Large intestine (tissue), 3 donors: ENCODE data around the gene PVR. TPM values are rescaled to one million over a fixed set of nuclear protein-coding genes. Genes with fewer than 3 reads are reported as not detected.

ENCODE experiments used
- DNase-seq, 2 donors: peaks; one replicate each; pipeline versions ENCODE4 v3.0.0 to v3.0.0-alpha.2; 2013
- H3K27ac ChIP-seq: one replicate; pipeline ENCODE4 v1.5.1; 2013; ENCODE audit warnings: low read length
- H3K27me3 ChIP-seq: 2 replicates; pipeline ENCODE4 v1.6.1; 2013; ENCODE audit warnings: low read length; ENCODE audit not compliant: control insufficient read depth, insufficient read depth
- H3K36me3 ChIP-seq: 2 replicates; pipeline ENCODE4 v1.6.1; 2013; ENCODE audit warnings: low read length; ENCODE audit not compliant: control insufficient read depth, insufficient read depth
- H3K4me1 ChIP-seq: one replicate; pipeline ENCODE4 v1.6.1; 2013; ENCODE audit warnings: low read length; ENCODE audit not compliant: control insufficient read depth, insufficient read depth
- H3K4me3 ChIP-seq: one replicate; pipeline ENCODE4 v1.5.1; 2013; ENCODE audit warnings: low read length
- H3K9me3 ChIP-seq: one replicate; pipeline ENCODE4 v1.6.1; 2013; ENCODE audit warnings: mild to moderate bottlenecking, low read depth, low read length, moderate library complexity; ENCODE audit not compliant: control insufficient read depth
- WGBS: methylation state at CpG from one replicate; pipeline ENCODE4 v1.1.5; 2013; ENCODE audit warnings: low lambda C conversion rate; ENCODE audit not compliant: insufficient coverage; 5-methylcytosine and 5-hydroxymethylcytosine counted together
- polyA plus RNA-seq: library from polyadenylated mRNA; unstranded; fragments of 120-200 nt; gene quantifications from one replicate; pipeline ENCODE4 v1.2.1, GENCODE V29; 2013

Gene PVR
- polyA plus RNA-seq, 1 donor, result 101 TPM

- H3K27ac ChIP-seq, result no peak overlapping the region
- WGBS, result no CpG with 5 or more reads among the region's 4 CpGs
- H3K27me3 ChIP-seq, result no peaks in the 10 kb centered on the region
- peaks cover 34% of the 10 kb centered on the region for H3K4me1 ChIP-seq
- DNase-seq, result no peak
- H3K9me3 ChIP-seq, result peaks cover 5% of the 10 kb centered on the region
- no peak overlapping the region for H3K4me3 ChIP-seq
- no peaks in the 10 kb centered on the region for H3K36me3 ChIP-seq
These were observed 53.9 kb downstream of the PVR start for GRCh38 chr19:44697670-44698034.

GRCh38 chr19:44698492-44699201, 54.9 kb downstream of the PVR start, which contains the start of gene CEACAM16:
TSS of gene CEACAM16 (plus strand) at chr19:44699151. CDS start at chr19:44701457, 2,306 bp downstream.
- no peaks in the 10 kb centered on the region for H3K36me3 ChIP-seq
- H3K4me3 ChIP-seq, result no peak within 1 kb of the TSS
- no peak within 1 kb of the TSS for H3K27ac ChIP-seq
- WGBS, result 75% methylated on average over 2 of the region's 13 CpGs
- H3K4me1 ChIP-seq, result peaks cover 29% of the 10 kb centered on the region
- peaks cover 5% of the 10 kb centered on the region for H3K9me3 ChIP-seq
- no peaks in the 10 kb centered on the region for H3K27me3 ChIP-seq
- DNase-seq, result peak in 1 of 2 donors; percentile 41

GRCh38 chr19:44700547-44700946, 56.8 kb downstream of the PVR start:
- no peak for DNase-seq
- Histone ChIP-seq H3K9me3 (no peaks in the 10 kb centered on the region), H3K27ac (no peak overlapping the region), H3K4me3 (no peak overlapping the region), H3K36me3 (no peaks in the 10 kb centered on the region), H3K27me3 (no peaks in the 10 kb centered on the region), H3K4me1 (peaks cover 12% of the 10 kb centered on the region)
- WGBS, result no CpG with 5 or more reads among the region's 5 CpGs

- Histone ChIP-seq H3K4me3 (no peak overlapping the region), H3K27ac (no peak overlapping the region), H3K36me3 (no peaks in the 10 kb centered on the region), H3K4me1 (peaks cover 9% of the 10 kb centered on the region), H3K27me3 (no peaks in the 10 kb centered on the region), H3K9me3 (no peaks in the 10 kb centered on the region)
- DNase-seq, result no peak
- no CpG with 5 or more reads among the region's 15 CpGs for whole genome bisulfite sequencing
These were observed 57.5 kb downstream of the PVR start for GRCh38 chr19:44701228-44701627.

GRCh38 chr19:44702551-44703176, 59.0 kb downstream of the PVR start:
- Histone ChIP-seq H3K4me1 (peaks cover under 1% of the 10 kb centered on the region), H3K27me3 (no peaks in the 10 kb centered on the region), H3K4me3 (no peak overlapping the region), H3K27ac (no peak overlapping the region), H3K36me3 (no peaks in the 10 kb centered on the region), H3K9me3 (no peaks in the 10 kb centered on the region)
- DNase-seq, result no peak
- WGBS, result no CpG with 5 or more reads among the region's 17 CpGs

- no peaks in the 10 kb centered on the region for H3K4me1 ChIP-seq
- H3K27me3 ChIP-seq, result no peaks in the 10 kb centered on the region
- no peaks in the 10 kb centered on the region for H3K36me3 ChIP-seq
- no peaks in the 10 kb centered on the region for H3K9me3 ChIP-seq
- no peak overlapping the region for H3K4me3 ChIP-seq
- no peak overlapping the region for H3K27ac ChIP-seq
- DNase-seq, result no peak
- WGBS, result no CpG with 5 or more reads among the region's 28 CpGs
These were observed 59.8 kb downstream of the PVR start for GRCh38 chr19:44703336-44704078.

GRCh38 chr19:44704982-44705381, 61.3 kb downstream of the PVR start:
- no CpG with 5 or more reads among the region's 1 CpG for WGBS
- Histone ChIP-seq H3K27me3 (no peaks in the 10 kb centered on the region), H3K9me3 (no peaks in the 10 kb centered on the region), H3K4me3 (no peak overlapping the region), H3K4me1 (no peaks in the 10 kb centered on the region), H3K36me3 (no peaks in the 10 kb centered on the region), H3K27ac (no peak overlapping the region)
- no peak for DNase-seq

- Histone ChIP-seq H3K4me1 (no peaks in the 10 kb centered on the region), H3K9me3 (no peaks in the 10 kb centered on the region), H3K27me3 (no peaks in the 10 kb centered on the region), H3K4me3 (no peak overlapping the region), H3K36me3 (no peaks in the 10 kb centered on the region), H3K27ac (no peak overlapping the region)
- DNase-seq, result no peak
- no CpG with 5 or more reads among the region's 12 CpGs for WGBS
These were observed 61.8 kb downstream of the PVR start for GRCh38 chr19:44705502-44706010.

- no peak for DNase-seq
- no peaks in the 10 kb centered on the region for H3K36me3 ChIP-seq
- H3K9me3 ChIP-seq, result no peaks in the 10 kb centered on the region
- no CpG with 5 or more reads among the region's 6 CpGs for WGBS
- H3K27ac ChIP-seq, result no peak overlapping the region
- H3K4me3 ChIP-seq, result no peak overlapping the region
- no peaks in the 10 kb centered on the region for H3K4me1 ChIP-seq
- H3K27me3 ChIP-seq, result no peaks in the 10 kb centered on the region
These were observed 63.0 kb downstream of the PVR start for GRCh38 chr19:44706506-44707236.

- Histone ChIP-seq H3K4me3 (no peak overlapping the region), H3K36me3 (no peaks in the 10 kb centered on the region), H3K27ac (no peak overlapping the region), H3K4me1 (no peaks in the 10 kb centered on the region), H3K9me3 (no peaks in the 10 kb centered on the region), H3K27me3 (no peaks in the 10 kb centered on the region)
- no peak for DNase-seq
- no CpG with 5 or more reads among the region's 20 CpGs for WGBS
These were observed 64.1 kb downstream of the PVR start for GRCh38 chr19:44707794-44708193.
